ENCODE measurements around the gene KATNB1.

Gene KATNB1

DNA sequence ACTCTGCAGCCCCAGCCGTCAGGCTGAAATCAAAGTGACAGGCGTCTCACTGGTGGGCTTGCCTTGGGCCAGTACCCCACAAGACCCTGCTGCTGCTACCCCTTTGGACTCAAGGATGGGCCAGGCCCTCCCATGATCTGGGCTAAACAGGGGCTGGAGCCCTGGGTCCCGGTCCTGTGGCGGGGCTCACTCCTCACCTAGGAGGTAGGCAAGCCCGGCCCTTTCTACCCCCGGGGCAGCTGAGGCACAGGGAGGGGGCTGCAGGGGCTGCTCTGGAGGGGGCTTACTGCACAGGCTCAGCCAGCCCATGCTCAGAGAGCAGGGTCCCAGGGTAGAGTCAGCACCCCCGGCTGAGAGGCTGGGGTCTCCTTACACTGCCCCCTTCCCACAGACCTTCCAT is 23.6 kb downstream of the KATNB1 start:
- no peak for ATAC-seq
- TF ChIP-seq SNAI2 (CRISPR knock-in tag; IDR thresholded peaks at IDR 0.05) (no peak), TOX (CRISPR knock-in tag; IDR thresholded peaks at IDR 0.05; ENCODE audit: borderline replicate concordance) (no peak), CSRNP3 (CRISPR knock-in tag; IDR thresholded peaks at IDR 0.05) (no peak), PPARA (CRISPR knock-in tag; IDR thresholded peaks at IDR 0.05; ENCODE audit: borderline replicate concordance) (no peak), ISL1 (CRISPR knock-in tag; IDR thresholded peaks at IDR 0.05) (no peak), ZNF565 (CRISPR knock-in tag; conservative IDR thresholded peaks at IDR 0.05; ENCODE audit: low read depth) (no peak), ZFP30 (CRISPR knock-in tag; IDR thresholded peaks at IDR 0.05) (no peak), ZFP3 (CRISPR knock-in tag; IDR thresholded peaks at IDR 0.05) (no peak), BACH2 (CRISPR knock-in tag; IDR thresholded peaks at IDR 0.05; ENCODE audit: borderline replicate concordance) (no peak), TCF4 (CRISPR knock-in tag; IDR thresholded peaks at IDR 0.05; ENCODE audit: borderline replicate concordance) (no peak), ZNF8 (CRISPR knock-in tag; IDR thresholded peaks at IDR 0.05) (no peak), ZNF70 (CRISPR knock-in tag; IDR thresholded peaks at IDR 0.05) (no peak), POU6F1 (CRISPR knock-in tag; IDR thresholded peaks at IDR 0.05; ENCODE audit: borderline replicate concordance, low read depth) (no peak), RARB (CRISPR knock-in tag; IDR thresholded peaks at IDR 0.05) (no peak)

DNA sequence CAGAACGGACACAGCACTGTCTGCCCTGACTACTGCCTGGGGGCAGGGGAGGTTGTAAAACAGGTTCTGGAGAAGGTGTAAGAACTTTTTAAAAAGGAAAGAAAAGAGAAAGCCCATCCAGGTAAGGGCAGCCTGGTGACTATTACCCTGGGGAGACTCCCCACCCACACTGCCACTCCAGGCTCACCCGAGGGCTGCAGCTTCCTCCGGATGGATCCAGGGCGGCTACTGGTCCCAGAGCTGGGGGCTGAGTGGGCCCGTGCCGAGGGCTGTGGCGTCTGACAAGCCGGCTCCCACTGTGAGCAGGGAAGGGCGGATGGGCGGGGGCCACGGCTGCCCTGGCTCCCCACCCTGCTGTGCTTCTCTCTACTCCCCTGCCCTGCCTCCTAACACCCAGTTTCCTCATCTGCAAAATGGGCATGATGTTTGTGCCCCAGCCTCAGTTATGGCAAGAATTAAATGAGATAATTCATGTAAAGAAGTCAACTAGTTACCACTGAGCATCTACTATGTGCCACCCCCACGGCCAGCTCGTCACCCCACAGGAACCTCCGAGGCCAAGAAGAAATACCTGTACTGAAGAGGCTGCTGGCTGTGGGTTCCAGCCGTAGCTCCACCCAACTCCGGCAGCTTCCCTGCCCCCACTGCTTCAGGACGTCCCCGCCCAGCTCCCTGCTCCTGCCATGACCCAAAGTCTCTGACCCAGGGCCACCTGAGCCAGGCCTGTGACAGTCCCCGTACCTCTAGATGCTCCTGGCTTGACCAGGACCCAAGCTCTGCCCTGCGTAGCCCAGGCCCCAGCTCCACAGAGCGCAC is 24.2 kb downstream of the KATNB1 start:
- ATAC-seq: no peak
- TF ChIP-seq OSR1 (CRISPR knock-in tag; IDR thresholded peaks at IDR 0.05) (no peak), BACH2 (CRISPR knock-in tag; IDR thresholded peaks at IDR 0.05; ENCODE audit: borderline replicate concordance) (no peak), ZC3H10 (CRISPR knock-in tag; IDR thresholded peaks at IDR 0.05) (no peak), CSDC2 (CRISPR knock-in tag; IDR thresholded peaks at IDR 0.05) (no peak), ARNTL (CRISPR knock-in tag; IDR thresholded peaks at IDR 0.05; ENCODE audit: borderline replicate concordance, low read depth) (no peak), ZFP30 (CRISPR knock-in tag; IDR thresholded peaks at IDR 0.05) (no peak), ZNF70 (CRISPR knock-in tag; IDR thresholded peaks at IDR 0.05) (no peak), GLIS3 (CRISPR knock-in tag; IDR thresholded peaks at IDR 0.05) (no peak), ZFP3 (CRISPR knock-in tag; IDR thresholded peaks at IDR 0.05) (no peak)
- TF ChIP-seq, protein P1, sequence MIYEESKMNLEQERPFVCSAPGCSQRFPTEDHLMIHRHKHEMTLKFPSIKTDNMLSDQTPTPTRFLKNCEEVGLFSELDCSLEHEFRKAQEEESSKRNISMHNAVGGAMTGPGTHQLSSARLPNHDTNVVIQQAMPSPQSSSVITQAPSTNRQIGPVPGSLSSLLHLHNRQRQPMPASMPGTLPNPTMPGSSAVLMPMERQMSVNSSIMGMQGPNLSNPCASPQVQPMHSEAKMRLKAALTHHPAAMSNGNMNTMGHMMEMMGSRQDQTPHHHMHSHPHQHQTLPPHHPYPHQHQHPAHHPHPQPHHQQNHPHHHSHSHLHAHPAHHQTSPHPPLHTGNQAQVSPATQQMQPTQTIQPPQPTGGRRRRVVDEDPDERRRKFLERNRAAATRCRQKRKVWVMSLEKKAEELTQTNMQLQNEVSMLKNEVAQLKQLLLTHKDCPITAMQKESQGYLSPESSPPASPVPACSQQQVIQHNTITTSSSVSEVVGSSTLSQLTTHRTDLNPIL (CRISPR knock-in tag; IDR thresholded peaks at IDR 0.05; ENCODE audit: low read depth): no peak

DNA sequence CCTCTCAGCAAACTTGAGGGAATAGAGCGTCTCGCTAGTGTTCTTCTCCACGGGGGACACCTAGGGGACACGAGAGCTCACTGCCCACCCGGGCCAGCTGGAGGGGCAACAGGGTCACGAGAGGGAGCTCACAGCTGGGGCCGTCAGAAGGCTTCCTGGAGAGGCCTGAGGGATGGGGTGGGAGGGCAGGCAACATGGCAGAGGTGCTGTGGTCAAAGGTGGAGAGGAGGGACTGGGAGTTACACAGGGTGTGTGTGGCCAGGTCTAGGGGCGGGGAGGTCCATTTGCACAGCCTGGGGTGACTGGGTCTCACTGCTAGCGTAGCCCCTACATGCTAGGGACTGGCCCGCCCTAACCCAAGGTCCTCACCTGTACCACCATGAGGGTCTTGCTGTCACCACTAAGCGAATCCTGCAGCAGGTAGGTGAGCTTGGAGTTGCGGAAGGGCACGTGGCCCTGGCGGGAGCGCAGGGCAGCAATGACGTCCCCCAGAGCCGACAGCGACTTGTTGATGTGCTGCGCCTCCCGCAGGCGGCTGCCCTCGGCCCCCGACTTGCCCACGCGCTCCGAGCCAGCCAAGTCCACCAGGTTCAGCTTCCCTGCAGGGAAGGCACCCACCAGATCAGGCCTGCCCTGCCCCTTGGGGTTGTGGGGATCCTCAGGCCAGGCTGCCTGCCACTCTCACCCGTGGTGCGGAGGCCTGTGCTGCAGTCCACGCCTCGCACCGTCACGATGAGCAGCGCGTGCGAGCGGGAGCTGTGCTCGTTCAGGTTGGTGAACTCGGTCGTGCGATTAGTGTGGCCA is 25.0 kb downstream of the KATNB1 start:
- ATAC-seq: no peak
- TF ChIP-seq TCF4 (CRISPR knock-in tag; IDR thresholded peaks at IDR 0.05; ENCODE audit: borderline replicate concordance) (no peak), ZNF70 (CRISPR knock-in tag; IDR thresholded peaks at IDR 0.05) (no peak), GLIS3 (CRISPR knock-in tag; IDR thresholded peaks at IDR 0.05) (no peak), BACH2 (CRISPR knock-in tag; IDR thresholded peaks at IDR 0.05; ENCODE audit: borderline replicate concordance) (no peak), ZFP30 (CRISPR knock-in tag; IDR thresholded peaks at IDR 0.05) (no peak), CSDC2 (CRISPR knock-in tag; IDR thresholded peaks at IDR 0.05) (no peak), ESRRG (CRISPR knock-in tag; IDR thresholded peaks at IDR 0.05) (no peak), ZFP3 (CRISPR knock-in tag; IDR thresholded peaks at IDR 0.05) (no peak)
- TF ChIP-seq, protein P1 (CRISPR knock-in tag; IDR thresholded peaks at IDR 0.05; ENCODE audit: low read depth): no peak
- TF ChIP-seq, protein P2, sequence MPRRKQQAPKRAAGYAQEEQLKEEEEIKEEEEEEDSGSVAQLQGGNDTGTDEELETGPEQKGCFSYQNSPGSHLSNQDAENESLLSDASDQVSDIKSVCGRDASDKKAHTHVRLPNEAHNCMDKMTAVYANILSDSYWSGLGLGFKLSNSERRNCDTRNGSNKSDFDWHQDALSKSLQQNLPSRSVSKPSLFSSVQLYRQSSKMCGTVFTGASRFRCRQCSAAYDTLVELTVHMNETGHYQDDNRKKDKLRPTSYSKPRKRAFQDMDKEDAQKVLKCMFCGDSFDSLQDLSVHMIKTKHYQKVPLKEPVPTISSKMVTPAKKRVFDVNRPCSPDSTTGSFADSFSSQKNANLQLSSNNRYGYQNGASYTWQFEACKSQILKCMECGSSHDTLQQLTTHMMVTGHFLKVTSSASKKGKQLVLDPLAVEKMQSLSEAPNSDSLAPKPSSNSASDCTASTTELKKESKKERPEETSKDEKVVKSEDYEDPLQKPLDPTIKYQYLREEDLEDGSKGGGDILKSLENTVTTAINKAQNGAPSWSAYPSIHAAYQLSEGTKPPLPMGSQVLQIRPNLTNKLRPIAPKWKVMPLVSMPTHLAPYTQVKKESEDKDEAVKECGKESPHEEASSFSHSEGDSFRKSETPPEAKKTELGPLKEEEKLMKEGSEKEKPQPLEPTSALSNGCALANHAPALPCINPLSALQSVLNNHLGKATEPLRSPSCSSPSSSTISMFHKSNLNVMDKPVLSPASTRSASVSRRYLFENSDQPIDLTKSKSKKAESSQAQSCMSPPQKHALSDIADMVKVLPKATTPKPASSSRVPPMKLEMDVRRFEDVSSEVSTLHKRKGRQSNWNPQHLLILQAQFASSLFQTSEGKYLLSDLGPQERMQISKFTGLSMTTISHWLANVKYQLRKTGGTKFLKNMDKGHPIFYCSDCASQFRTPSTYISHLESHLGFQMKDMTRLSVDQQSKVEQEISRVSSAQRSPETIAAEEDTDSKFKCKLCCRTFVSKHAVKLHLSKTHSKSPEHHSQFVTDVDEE (CRISPR knock-in tag; IDR thresholded peaks at IDR 0.05): no peak
